Measurements from ENCODE around the gene NT5DC3.

Gene NT5DC3

DNA sequence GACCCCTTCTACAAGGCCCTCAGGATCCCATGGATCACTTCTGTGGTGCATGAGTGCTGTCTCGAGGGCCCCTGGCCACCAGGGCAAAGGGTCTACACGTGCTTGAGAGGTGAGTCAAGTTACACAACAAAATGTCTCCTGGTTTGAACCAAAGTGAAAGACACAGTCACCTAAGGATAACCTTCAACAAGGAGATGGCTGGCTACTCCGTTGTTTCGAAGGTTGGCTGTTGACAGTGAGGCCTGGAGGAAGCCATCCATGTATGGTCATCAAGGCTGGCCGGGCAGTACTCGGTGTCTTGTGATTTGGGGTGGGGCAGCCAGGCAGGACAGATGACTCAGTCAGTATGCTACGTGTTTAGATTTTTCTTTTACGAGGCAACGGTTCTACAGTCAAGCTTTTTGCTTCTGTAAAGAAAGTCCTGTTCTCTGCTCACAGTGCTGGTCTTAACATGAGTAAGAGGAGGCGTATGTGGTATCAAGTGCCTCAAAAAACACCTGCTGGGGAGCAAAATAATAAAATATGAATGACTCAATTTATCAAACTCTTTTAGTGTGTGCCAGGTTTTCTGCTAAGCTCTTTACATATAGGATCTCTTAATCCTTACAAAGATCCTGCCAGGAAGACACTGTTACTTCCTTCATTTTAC is 18.0 kb upstream of the NT5DC3 start:
- Histone ChIP-seq H3K27me3 (peaks cover 1% of the 10 kb centered on the region), H3K4me3 (ENCODE audit: low read depth, low read length) (no peak overlapping the region), H3K36me3 (no peaks in the 10 kb centered on the region), H3K9me3 (no peaks in the 10 kb centered on the region), H3K4me1 (no peaks in the 10 kb centered on the region)
- no peak for DNase-seq
- TF ChIP-seq, protein P1, sequence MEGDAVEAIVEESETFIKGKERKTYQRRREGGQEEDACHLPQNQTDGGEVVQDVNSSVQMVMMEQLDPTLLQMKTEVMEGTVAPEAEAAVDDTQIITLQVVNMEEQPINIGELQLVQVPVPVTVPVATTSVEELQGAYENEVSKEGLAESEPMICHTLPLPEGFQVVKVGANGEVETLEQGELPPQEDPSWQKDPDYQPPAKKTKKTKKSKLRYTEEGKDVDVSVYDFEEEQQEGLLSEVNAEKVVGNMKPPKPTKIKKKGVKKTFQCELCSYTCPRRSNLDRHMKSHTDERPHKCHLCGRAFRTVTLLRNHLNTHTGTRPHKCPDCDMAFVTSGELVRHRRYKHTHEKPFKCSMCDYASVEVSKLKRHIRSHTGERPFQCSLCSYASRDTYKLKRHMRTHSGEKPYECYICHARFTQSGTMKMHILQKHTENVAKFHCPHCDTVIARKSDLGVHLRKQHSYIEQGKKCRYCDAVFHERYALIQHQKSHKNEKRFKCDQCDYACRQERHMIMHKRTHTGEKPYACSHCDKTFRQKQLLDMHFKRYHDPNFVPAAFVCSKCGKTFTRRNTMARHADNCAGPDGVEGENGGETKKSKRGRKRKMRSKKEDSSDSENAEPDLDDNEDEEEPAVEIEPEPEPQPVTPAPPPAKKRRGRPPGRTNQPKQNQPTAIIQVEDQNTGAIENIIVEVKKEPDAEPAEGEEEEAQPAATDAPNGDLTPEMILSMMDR (IDR thresholded peaks at IDR 0.05; ENCODE audit: low read depth, low read length), result no peak

DNA sequence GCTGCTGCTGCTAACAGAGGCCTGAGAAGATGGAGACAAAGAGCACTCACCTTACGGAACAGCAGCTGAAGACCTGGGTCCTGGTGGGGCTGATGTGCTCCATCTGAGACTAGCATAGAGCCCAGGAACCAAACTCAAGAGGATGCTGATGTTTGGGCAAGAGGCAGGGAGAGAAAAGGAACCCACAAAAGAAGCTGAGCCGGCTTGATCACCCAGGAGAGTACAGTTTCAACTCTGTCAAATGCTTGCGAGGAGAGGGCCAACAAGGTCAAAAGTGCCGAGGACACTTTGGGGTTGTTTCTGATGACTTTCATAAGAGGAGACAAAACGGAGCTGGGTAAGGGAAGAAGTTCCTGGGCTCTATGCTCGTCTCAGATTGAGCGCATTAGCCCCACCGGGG is 17.3 kb upstream of the NT5DC3 start:
- Histone ChIP-seq H3K36me3 (no peaks in the 10 kb centered on the region), H3K4me3 (ENCODE audit: low read depth, low read length) (no peak overlapping the region), H3K9me3 (no peaks in the 10 kb centered on the region), H3K4me1 (no peaks in the 10 kb centered on the region), H3K27me3 (peaks cover 8% of the 10 kb centered on the region)
- TF ChIP-seq, protein P1 (IDR thresholded peaks at IDR 0.05; ENCODE audit: low read depth, low read length), result no peak
- no peak for DNase-seq

DNA sequence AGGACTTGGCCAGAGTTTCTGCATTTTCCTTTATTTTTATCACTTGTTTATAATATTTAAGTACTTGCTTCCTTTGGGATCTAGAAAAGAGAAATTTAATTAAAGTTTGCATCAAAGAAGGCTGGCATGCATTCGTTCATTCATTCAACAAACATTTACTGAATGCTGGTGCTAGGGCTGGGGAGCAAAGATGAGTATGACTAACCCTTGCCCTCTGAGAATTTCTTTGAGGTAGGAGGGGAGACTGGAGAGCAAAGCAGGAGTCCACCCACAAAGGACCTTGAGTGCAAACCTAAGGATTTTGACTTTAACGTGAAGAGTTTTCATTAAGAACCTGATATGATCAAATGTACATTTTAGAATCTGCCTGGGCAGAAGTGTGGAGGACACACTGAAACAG is 16.1 kb upstream of the NT5DC3 start:
- TF ChIP-seq, protein P1 (IDR thresholded peaks at IDR 0.05; ENCODE audit: low read depth, low read length), result no peak
- no peak for DNase-seq
- no peak overlapping the region for H3K4me3 ChIP-seq (ENCODE audit: low read depth, low read length)
- no peaks in the 10 kb centered on the region for H3K4me1 ChIP-seq
- no peaks in the 10 kb centered on the region for H3K36me3 ChIP-seq
- H3K9me3 ChIP-seq, result no peaks in the 10 kb centered on the region
- peaks cover 17% of the 10 kb centered on the region for H3K27me3 ChIP-seq

DNA sequence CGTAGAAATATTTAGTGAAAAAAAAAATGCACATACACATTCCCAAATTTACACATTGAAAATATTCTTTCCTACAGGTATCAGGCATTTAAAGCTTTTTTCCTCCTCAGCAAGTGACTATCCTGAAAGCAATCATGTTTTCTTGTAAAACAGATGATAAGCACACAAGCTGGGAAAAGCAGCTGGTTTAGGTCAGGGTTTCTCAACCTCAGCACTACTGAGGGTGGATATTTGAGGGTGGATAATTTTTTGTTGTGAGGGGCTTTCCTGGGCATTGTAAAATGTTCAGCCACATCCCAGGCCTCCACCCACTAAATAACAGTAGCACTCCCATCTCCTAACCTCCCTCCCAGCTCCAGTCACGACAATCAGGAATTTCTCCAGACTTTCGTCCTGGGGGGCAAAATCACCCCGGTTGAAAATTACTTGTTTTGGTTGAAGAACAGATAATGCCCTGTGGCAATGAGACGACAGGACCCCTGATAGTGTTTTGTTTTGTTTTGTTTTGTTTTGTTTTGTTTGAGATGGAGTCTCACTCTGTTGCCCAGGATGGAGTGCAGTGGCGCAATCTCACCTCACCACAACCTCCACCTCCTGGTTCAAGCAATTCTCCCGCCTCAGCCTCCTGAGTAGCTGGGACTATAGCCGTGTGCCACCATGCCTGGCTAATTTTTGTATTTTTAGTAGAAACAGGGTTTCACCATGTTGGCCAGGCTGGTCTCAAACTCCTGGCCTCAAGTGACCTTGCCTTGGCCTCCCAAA is 15.0 kb upstream of the NT5DC3 start:
- DNase-seq, result no peak

DNA sequence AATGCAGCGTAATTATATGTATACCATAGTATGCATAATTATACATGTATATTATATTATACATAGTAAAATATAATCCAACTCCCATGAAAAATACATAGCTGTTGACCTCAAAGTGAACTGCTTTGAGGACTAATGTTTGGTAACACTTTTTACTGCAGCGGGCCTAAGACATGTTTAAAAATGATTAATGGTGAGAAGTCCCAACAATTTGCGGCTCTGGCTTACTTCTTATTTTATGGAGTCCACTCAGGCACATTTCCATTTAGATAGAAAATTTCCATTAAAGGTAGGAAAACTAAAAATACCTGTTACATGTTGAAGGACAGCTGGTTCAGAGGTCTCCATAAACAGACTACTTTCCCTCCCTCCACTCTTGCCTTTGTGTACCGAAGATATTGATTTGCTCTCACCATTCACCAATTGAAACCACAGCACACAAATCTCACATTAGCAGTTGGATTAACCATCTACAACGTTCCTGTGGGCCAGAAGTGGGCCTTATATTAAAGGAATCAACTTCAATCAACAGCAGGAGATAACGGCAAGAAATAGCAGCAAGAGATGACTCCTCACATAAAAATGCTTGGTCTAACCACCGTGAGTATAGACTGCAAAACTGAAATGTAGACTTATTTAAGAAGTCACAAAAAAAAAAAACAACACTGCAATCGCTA is 14.1 kb upstream of the NT5DC3 start:
- no peaks in the 10 kb centered on the region for H3K36me3 ChIP-seq
- H3K9me3 ChIP-seq, result no peaks in the 10 kb centered on the region
- no peak overlapping the region for H3K4me3 ChIP-seq (ENCODE audit: low read depth, low read length)
- peaks cover 4% of the 10 kb centered on the region; the same call in 1 of the 2 replicates for H3K4me1 ChIP-seq
- TF ChIP-seq, protein P1 (IDR thresholded peaks at IDR 0.05; ENCODE audit: low read depth, low read length), result no peak
- H3K27me3 ChIP-seq, result peaks cover 28% of the 10 kb centered on the region
- DNase-seq, result no peak

More for the DNA sequence above, 15.0 kb upstream of the NT5DC3 start:
- peaks cover 26% of the 10 kb centered on the region for H3K27me3 ChIP-seq
- no peaks in the 10 kb centered on the region for H3K36me3 ChIP-seq
- TF ChIP-seq, protein P1 (IDR thresholded peaks at IDR 0.05; ENCODE audit: low read depth, low read length), result no peak
- no peaks in the 10 kb centered on the region for H3K4me1 ChIP-seq
- H3K4me3 ChIP-seq (ENCODE audit: low read depth, low read length), result no peak overlapping the region
- no peaks in the 10 kb centered on the region for H3K9me3 ChIP-seq

Measured in BE2C (cell line).